ENCODE measurements around the gene MGARP.

- TF ChIP-seq REST (IDR thresholded peaks at IDR 0.05; ENCODE audit: insufficient read depth in 1 of 2, low read depth in 2 of 2, low read length in 1 of 2): no peak
- TF ChIP-seq POLR2AphosphoS5 (IDR thresholded peaks at IDR 0.05; ENCODE audit: low read depth, low read length): no peak
- no peak for TF ChIP-seq CTCF (IDR thresholded peaks at IDR 0.05)
Observed at GRCh38 chr4:139241086-139241783, 38.8 kb downstream of the MGARP start.
